Right lobe of liver (tissue), 6 donors: ENCODE data around the gene UACA. TPM values are rescaled to one million over a fixed set of nuclear protein-coding genes. Genes with fewer than 3 reads are reported as not detected.

Experiments used
- ATAC-seq, 4 donors: fragments of 200-7000 bp; cut with Tn5 transposase; one replicate each; pipeline ENCODE4 v1.9.1; 2020; ENCODE audit warnings: mild to moderate bottlenecking in 4 of 4, moderate library complexity in 4 of 4
- DNase-seq, 3 donors: peaks; one replicate each; pipeline ENCODE4 v3.0.0-alpha.2; 2020
- H3K27ac ChIP-seq, 3 donors: fragments of 200-600 bp; one replicate each; pipeline ENCODE4 v1.8.0; 2022
- H3K27me3 ChIP-seq, 2 donors: fragments of 200-600 bp; one replicate each; pipeline ENCODE4 v1.8.0; 2022
- H3K36me3 ChIP-seq, 4 donors: fragments of 200-600 bp; sonication (generic) in 1 of 4; one replicate each; pipeline versions ENCODE4 v1.5.1 to v1.8.0; 2017 to 2022; ENCODE audit warnings: control low read depth in 1 of 4
- H3K4me1 ChIP-seq, 4 donors: fragments of 200-600 bp; sonication (generic) in 1 of 4; one replicate each; pipeline versions ENCODE4 v1.5.1 to v1.8.0; 2017 to 2022; ENCODE audit warnings: control low read depth in 1 of 4
- H3K4me3 ChIP-seq, 3 donors: fragments of 200-600 bp; one replicate each; pipeline ENCODE4 v1.8.0; 2022
- H3K9me3 ChIP-seq, 4 donors: fragments of 200-600 bp; sonication (generic) in 1 of 4; one replicate each; pipeline versions ENCODE4 v1.5.1 to v1.8.0; 2017 to 2022; ENCODE audit warnings: control low read depth in 1 of 4
- POLR2A ChIP-seq: fragments of 450-650 bp; IDR thresholded peaks from one replicate; pipeline ENCODE4 v1.6.1; 2017; ENCODE audit warnings: antibody characterized with exemption, mild to moderate bottlenecking
- WGBS: methylation state at CpG from one replicate; pipeline ENCODE4 v1.1.6; 2018; ENCODE audit warnings: low coverage, low lambda C conversion rate; ENCODE audit not compliant: insufficient coverage; ENCODE audit errors: missing lambda C conversion rate; 5-methylcytosine and 5-hydroxymethylcytosine counted together
- intact Hi-C, 2 donors: fragments of 100-400 bp; cut with DNase I; formaldehyde crosslinking; loops; one replicate each; pipeline versions ENCODE4 v1.11.2 to v1.14.1; 2022
- total RNA-seq, 6 experiments: library from RNA; depleted of rRNA in 2 of 6; stranded (reverse); fragments of >200 nt in 2 of 6; fragmentation: NEBNext Ultra II Directional in 3 of 6; extraction: Animal tissue kit (Norgen Biotek cat#: 25700) in 3 of 6; gene quantifications; one replicate each; pipeline versions ENCODE4 v1.1.0 to v1.2.4, GENCODE V29; 2016 to 2023
- TF ChIP-seq, protein P1 (sequence below), 4 donors: fragments of 200-600 bp in 3 of 4; fragments of 450-650 bp in 1 of 4; IDR thresholded peaks; one replicate each; pipeline versions ENCODE4 v1.5.1 to v1.8.0; 2016 to 2022; ENCODE audit warnings: antibody characterized with exemption in 4 of 4, mild to moderate bottlenecking in 2 of 4
- donor health status: DM: no; HTN: yes; CAD: no.
- donor health status: DM: no; HTN: no; CAD: no.
- donor health status: DM: no; HTN: no; CAD: no.
- donor health status: DM: no; HTN: yes; CAD: no.
- donor health status: DM: no; HTN: yes; CAD: no.

UACA gene
- total RNA-seq, 6 experiments from 2014 or later, result 10.1 to 22.3 (median 14.4) TPM

DNA sequence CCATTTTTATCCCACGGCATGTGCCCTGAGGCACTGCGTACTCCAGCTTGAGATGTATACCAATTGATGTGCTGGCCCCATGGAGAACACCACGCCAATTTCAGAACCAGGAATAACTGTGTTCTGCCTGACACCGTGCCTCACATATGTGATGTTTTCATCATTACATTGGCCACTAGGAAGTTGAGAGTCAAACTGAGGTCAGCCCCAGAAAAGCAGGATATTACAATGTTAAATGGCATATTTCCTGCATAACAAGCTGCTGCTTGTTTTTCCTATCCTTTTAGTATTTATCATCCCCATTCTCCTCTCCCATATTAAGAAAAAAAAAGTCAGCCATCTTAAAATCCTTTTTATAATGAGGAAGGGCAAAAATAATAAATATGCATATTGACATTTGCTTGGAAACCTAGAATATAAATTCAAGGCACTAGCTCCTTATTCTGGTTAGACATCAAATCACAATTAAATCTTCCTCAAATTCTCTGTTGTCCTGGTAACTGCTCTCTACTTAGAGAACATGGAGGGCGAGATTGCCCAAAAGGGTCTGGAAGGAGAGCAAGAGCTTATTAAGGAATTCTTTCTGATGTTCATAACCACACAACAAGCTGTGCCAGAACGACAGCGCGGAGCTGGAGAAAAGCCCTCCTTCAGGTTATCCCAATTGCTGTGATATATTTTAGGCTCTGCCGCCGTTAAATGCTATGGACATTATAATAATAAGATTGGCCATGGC is 112.6 kb downstream of the UACA start:
- Histone ChIP-seq H3K27me3 (no peaks in the 10 kb centered on the region), H3K4me1 (no peaks in the 10 kb centered on the region), H3K27ac (no peak overlapping the region), H3K9me3 (no peaks in the 10 kb centered on the region), H3K36me3 (peaks cover 0 to 6% (median 3%) of the 10 kb centered on the region in 4 donors), H3K4me3 (no peak overlapping the region)
- DNase-seq (no peak), ATAC-seq (peak in 3 of 4 donors; percentile 10 to 41 (median 21))
- TF ChIP-seq, protein P1, sequence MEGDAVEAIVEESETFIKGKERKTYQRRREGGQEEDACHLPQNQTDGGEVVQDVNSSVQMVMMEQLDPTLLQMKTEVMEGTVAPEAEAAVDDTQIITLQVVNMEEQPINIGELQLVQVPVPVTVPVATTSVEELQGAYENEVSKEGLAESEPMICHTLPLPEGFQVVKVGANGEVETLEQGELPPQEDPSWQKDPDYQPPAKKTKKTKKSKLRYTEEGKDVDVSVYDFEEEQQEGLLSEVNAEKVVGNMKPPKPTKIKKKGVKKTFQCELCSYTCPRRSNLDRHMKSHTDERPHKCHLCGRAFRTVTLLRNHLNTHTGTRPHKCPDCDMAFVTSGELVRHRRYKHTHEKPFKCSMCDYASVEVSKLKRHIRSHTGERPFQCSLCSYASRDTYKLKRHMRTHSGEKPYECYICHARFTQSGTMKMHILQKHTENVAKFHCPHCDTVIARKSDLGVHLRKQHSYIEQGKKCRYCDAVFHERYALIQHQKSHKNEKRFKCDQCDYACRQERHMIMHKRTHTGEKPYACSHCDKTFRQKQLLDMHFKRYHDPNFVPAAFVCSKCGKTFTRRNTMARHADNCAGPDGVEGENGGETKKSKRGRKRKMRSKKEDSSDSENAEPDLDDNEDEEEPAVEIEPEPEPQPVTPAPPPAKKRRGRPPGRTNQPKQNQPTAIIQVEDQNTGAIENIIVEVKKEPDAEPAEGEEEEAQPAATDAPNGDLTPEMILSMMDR (IDR thresholded peaks at IDR 0.05), result no peak
- TF ChIP-seq POLR2A, result no peak
- intact Hi-C loops, result no loop called here
- WGBS, result 86% methylated on average over 10 of the region's 10 CpGs

DNA sequence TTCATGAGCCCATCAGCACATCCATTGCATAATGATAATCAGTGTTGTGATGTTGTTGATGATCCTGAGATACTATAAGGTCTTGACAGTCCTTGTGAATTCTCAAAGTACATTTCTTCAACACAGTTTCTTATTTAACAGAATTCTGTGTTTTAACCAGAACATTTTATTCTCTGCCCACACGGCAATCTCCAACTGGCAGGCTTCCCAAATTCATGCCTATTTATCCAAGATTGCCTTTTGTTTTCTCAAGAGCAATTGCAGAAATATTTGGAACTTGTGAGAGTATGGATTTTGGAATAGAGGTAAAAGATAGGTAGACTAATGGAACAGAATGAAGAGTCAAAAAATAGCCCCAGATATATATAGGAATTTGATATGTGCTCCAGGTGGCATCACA is 116.0 kb downstream of the UACA start:
- Histone ChIP-seq H3K27me3 (no peaks in the 10 kb centered on the region), H3K9me3 (no peaks in the 10 kb centered on the region), H3K36me3 (no peaks in the 10 kb centered on the region), H3K4me1 (no peaks in the 10 kb centered on the region), H3K27ac (no peak overlapping the region), H3K4me3 (no peak overlapping the region)
- DNase-seq, result no peak
- 12% methylated on average over 1 of the region's 1 CpG for WGBS
- no peak for ATAC-seq
- TF ChIP-seq, protein P1 (IDR thresholded peaks at IDR 0.05), result no peak
- TF ChIP-seq POLR2A, result no peak
- intact Hi-C loops, result no loop called here

DNA sequence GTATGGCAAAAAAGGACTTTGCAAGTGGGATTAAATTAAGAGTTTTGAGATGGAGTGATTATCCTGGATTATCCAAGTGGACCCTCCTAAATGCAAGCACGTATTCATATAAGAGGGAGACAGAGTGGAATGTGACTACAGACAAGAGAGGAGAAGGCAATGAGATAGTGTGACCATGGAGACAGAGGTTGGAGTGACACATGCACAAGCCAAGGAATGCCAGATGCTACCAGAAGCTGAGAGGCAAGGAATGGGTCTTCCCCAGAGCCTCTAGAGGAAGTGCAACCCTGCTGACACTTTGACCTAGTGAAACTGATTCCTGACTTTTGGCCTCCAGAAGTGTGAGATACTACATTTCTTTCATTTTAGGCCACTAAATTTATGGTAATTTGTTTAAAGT is 117.2 kb downstream of the UACA start:
- no peaks in the 10 kb centered on the region for H3K27me3 ChIP-seq
- no peak for TF ChIP-seq POLR2A
- TF ChIP-seq, protein P1 (IDR thresholded peaks at IDR 0.05), result no peak
- no peak overlapping the region for H3K4me3 ChIP-seq
- no peaks in the 10 kb centered on the region for H3K36me3 ChIP-seq
- H3K9me3 ChIP-seq, result no peaks in the 10 kb centered on the region
- ATAC-seq (no peak), DNase-seq (no peak)
- WGBS, result 68% methylated on average over 1 of the region's 1 CpG
- intact Hi-C loops, result no loop called here
- H3K4me1 ChIP-seq, result no peaks in the 10 kb centered on the region
- H3K27ac ChIP-seq, result no peak overlapping the region

DNA sequence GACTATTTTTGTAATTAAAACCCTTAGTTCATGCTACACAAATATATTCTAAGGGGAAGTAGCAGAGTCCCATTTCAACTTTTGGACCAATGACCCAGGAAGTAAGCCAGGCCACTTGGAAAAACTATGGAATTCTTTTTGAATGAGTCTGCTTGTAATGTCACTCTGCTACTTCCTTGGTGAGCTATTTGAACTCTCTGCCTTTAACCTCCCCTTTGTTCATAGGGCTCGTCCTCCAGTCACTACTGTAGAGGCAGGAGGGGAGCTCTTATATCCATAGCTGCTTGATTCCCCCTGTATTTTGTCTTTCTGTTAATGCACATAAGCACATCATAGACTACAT is 119.6 kb downstream of the UACA start:
- H3K9me3 ChIP-seq, result no peaks in the 10 kb centered on the region
- no peaks in the 10 kb centered on the region for H3K4me1 ChIP-seq
- peak in 1 of 4 donors; percentile 73 for ATAC-seq
- TF ChIP-seq, protein P1 (IDR thresholded peaks at IDR 0.05), result no peak
- TF ChIP-seq POLR2A, result no peak
- intact Hi-C loops, result no loop called here
- H3K27me3 ChIP-seq, result no peaks in the 10 kb centered on the region
- H3K4me3 ChIP-seq, result no peak overlapping the region
- WGBS, result 67% methylated on average over 1 of the region's 1 CpG
- DNase-seq, result no peak
- H3K36me3 ChIP-seq, result no peaks in the 10 kb centered on the region
- no peak overlapping the region for H3K27ac ChIP-seq
